ENCODE results near the gene TSHR. TPM values are rescaled to one million over a fixed set of nuclear protein-coding genes. Genes with fewer than 3 reads are reported as not detected.
A peak's percentile ranks its signal among the peaks of the same experiment; 100 is the strongest.
"Not testable (repeated sequence)": the region's sequence is repeated elsewhere in the genome, so short reads cannot be mapped to it uniquely, and the experiment has no call there.

TSHR gene
- total RNA-seq, 1 donor from 2014 or later: not detected

- DNase-seq (ENCODE audit: low read depth in 2 of 2): no peak
Observed at GRCh38 chr14:80948291-80948690, 7.1 kb upstream of the TSHR start.

DNA sequence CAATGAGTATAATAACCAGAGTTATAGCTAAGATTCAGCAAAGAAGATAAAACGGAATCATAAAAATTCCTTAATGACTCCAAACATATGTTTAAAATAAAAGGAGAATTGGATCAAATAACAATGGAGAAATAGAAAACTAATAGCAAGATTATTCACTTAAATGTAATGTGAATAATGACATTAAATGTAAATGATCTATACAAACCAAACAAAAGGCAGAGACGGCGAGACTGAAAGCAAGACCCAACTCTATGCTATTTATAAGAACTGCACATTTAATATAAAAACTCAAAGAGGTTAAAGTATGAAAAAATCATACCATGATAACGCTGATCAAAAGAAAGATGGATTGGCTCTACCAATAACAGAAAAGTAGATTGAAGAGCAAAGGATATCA is 3.9 kb upstream of the TSHR start:
- DNase-seq (ENCODE audit: low read depth in 2 of 2): no peak

DNA sequence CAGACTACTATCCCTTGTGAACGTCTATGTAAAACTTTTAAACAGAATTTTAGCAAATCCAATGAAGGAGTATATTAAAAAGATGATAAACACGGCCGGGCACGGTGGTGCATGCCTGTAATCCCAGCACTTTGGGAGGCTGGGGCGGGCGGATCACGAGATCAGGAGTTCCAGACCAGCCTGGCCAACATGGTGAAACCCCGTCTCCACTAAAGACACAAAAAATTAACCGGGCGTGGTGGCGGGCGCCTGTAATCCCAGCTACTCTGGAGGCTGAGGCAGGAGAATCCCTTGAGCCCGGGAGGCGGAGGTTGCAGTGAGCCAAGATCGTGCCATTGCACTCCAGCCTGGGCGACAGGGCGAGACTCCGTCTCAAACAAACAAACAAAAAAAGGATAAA is 2.2 kb upstream of the TSHR start:
- not testable (repeated sequence) for DNase-seq (ENCODE audit: low read depth in 2 of 2)

GRCh38 chr14:80954687-80955299 is 628 bp upstream of the TSHR start:
- peak; percentile 74 to 76 for DNase-seq (ENCODE audit: low read depth in 2 of 2)

GRCh38 chr14:80956102-80956501 is 681 bp downstream of the TSHR start:
- DNase-seq (ENCODE audit: low read depth in 2 of 2): peak in 1 of 2 donors; percentile 1

DNA sequence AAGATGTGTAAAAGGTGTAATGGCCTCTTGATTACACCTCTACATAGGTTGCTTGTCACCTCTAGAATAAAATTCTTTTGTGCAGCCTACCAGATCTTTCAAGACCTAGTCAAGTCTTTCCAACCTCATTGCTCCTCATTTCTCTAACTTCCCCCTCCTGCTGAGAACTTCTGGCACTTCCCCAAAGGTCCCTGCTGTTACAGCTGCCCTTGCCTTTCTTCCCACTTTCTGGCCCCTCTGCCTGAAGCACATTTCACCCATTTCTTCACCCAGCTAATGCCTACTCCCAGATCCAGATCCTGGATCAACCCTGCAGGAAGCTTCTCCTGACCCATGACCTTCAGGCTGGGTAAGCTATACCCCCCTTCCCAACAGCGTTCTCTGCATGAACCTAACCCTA is 1.5 kb downstream of the TSHR start:
- DNase-seq (ENCODE audit: low read depth in 2 of 2): no peak

DNA sequence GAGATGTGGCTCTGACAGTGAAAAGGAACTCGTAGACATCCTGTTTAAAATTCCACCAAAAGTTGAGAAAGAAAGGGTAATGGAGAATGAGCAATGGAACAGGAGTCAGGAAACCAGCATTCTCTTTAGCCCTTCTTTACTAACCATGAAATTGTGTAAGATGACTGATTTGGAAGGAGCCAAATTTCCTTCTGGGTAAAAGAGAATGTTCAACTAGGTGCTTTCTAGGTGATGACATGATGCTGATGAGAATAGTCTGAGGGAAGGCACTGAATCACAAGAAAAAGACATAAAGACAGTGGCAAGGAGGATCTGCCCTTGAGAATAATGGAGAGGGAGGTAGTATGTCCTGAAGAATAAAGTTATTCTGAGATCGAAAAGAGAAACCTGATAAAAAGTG is 2.2 kb downstream of the TSHR start:
- DNase-seq (ENCODE audit: low read depth in 2 of 2): no peak

DNA sequence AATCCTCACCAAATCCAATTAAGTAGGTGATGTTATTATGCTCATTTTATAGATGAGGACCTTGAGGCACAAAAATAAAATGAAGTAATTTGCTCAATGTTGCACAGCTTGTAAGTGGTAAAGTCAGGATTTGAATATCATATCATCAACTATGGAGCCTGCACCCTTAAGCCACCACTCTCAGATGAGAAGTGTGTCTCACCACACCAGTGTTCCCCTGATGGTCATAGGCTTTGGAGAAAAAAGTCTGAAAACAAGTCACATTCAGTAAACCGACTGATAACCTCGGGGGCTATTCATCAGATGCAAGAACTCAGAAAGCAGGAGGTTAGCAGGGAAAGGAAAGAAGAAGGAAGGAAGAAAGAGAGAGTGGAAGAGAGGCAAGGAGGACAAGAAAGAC is 2.8 kb downstream of the TSHR start:
- no peak for DNase-seq (ENCODE audit: low read depth in 2 of 2)

DNA sequence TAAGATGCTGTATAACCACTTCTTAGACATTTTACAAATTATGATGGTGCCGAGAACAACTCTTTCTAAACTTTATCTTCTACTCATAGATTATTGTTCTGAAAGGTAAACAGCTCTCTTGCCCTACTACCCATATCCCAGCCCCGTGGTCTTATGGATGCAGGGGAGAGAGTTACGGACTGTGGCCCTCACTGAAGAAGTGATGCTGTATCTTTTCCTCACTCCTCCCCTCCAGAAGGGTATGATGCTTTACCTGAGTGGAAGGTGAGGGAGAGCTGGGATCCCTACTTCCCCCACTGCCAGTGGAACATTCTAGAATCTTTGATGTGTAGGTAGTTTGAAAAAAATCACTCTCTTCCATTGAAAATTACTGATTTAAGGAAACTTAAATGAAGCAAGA is 3.5 kb downstream of the TSHR start:
- DNase-seq (ENCODE audit: low read depth in 2 of 2): no peak

GRCh38 chr14:80959496-80959895 is 4.1 kb downstream of the TSHR start:
- DNase-seq (ENCODE audit: low read depth in 2 of 2): peak in 1 of 2 donors; percentile 5

- DNase-seq (ENCODE audit: low read depth in 2 of 2): no peak
Observed at GRCh38 chr14:80965037-80965436, 9.6 kb downstream of the TSHR start.

DNA sequence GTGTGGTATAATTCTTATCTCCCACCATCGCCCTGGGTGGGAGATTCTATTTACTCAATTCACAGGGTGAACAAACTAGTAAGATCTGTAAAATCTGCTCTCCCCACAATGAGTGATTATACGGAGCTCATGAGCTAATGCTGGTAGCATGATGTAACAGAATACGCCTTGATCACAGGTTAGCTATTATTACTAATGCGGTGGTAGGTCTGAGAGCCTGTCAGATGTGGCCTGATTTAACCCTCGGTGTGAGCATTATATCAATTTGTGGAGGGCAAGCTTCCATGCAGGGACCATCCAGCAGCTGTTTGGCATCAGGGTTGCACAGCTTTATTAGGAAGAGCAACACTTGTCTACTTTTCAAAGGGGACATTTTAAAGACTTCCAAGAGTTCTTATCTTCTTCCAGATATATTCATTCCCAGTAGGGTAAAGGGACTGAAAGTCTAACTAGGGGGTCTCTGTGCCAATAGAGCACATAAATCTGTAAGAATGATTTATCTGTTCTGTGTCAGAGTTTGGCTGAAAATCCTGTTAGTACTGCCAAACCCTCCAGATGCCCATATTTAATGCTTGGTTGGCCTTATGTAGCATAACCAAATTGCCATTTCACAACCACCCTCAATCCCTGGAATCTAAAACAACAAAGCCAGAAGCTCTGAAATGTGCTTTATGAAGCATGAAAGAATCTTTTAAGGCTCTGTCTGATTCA is 18.7 kb downstream of the TSHR start:
- DNase-seq (ENCODE audit: low read depth in 2 of 2): no peak

- DNase-seq (ENCODE audit: low read depth in 2 of 2): no peak
Observed at GRCh38 chr14:80974679-80975078, 19.3 kb downstream of the TSHR start.

DNA sequence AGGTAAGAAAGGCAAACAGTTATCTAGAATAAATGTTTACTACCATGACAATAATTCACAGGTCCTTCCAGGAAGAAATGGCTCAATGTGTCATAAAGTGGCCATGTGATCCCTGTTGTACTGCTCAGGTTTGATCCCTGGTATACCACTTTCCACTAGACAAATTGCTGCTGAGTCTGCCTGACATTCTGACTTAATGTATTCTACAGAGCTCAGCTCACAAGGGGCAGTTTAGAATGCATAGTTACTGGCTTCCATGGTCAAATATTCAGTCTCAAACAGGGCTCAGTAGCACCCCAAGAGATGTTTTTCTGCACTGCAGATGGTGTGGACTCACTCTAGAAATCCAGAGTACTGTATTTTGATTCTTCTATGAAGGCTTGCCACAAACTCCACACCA is 21.8 kb downstream of the TSHR start:
- no peak for DNase-seq (ENCODE audit: low read depth in 2 of 2)

- DNase-seq (ENCODE audit: low read depth in 2 of 2): no peak
Observed at GRCh38 chr14:80978403-80978802, 23.0 kb downstream of the TSHR start.

- no peak for DNase-seq (ENCODE audit: low read depth in 2 of 2)
Observed at GRCh38 chr14:80979951-80980350, 24.5 kb downstream of the TSHR start.

GRCh38 chr14:80981156-80981555 is 25.7 kb downstream of the TSHR start:
- no peak for DNase-seq (ENCODE audit: low read depth in 2 of 2)

- DNase-seq (ENCODE audit: low read depth in 2 of 2): no peak
Observed at GRCh38 chr14:80981673-80982072, 26.3 kb downstream of the TSHR start.

DNA sequence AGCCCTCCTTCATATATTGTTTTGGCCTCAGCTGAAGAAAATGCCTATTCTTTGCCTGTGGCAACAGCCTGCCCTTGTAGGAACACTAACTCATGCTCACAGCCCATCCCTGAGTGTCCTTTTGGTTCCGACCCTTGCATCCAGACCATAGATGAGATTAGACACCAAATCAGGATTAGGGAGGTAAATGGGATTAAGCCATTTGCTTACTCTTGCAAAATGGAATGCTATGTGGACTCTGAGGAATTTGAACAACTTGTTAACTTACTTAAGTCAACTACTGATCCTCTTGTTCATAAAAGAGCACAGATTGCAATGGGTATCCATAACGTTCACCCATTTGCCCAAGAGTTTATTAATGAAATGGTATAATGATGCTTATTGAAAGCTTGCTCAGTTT is 27.3 kb downstream of the TSHR start:
- DNase-seq (ENCODE audit: low read depth in 2 of 2): no peak

DNA sequence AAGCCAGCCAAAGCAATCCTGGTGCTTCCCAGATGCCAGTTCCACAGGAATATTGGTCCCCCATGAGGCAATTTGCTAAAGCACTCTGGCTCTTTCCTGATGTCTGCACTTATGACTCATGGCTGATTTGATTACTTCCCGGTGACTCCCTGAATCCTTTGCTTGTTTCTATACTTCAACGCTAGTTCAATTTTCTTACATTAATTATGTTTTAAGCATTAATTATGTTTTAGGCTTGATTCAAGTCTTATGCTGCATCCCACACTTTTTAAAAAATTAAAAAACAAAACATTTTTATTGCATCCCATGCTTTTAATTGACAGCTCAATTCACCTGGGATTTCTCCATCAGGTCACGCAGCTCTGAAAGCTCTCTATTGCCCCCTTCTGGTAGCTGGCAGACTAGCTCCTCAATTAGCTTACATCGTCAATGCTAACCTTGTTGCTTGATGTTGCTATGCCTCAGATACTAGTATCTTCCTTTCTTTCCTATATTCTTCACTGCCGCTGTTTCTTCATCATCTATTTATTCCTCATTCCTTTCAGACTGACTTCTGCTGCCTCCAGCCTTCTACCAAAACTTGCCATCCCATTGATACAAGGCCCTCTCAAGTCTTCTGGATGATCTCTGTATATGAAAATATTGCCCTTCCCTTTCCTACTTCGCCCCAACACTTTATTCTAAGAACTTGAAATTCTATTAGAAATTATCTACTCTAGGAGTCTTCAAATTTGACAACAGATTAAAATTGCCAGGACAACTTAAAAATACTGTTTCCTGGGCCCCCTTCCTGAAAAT is 32.0 kb downstream of the TSHR start:
- DNase-seq (ENCODE audit: low read depth in 2 of 2): peak; percentile 69 to 79

DNA sequence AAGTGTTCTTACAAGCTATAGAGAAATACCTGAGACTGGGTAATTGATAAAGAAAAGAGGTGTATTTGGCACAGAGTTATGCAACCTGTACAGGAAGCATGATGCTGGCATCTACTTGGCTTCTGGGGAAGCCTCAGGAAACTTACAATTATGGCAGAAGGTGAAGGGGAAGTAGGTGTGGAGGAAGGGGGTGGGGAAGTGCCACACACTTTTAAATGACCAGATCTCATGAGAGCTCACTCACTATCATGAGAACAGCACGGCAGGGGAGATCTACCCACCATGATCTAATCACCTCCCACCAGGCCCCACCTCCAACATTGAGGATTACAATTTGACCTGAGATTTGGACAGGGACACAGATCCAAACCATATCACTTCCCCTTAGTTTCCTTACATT is 32.8 kb downstream of the TSHR start:
- no peak for DNase-seq (ENCODE audit: low read depth in 2 of 2)

GRCh38 chr14:80988735-80989429 is 33.5 kb downstream of the TSHR start:
- DNase-seq (ENCODE audit: low read depth in 2 of 2): no peak
